GM04503 (cell line): ENCODE results near the gene C1orf105.
"Not testable (repeated sequence)": the region's sequence is repeated elsewhere in the genome, so short reads cannot be mapped to it uniquely, and the experiment has no call there.

Source experiments
- DNase-seq: peaks from one replicate; pipeline ENCODE4 v3.0.0-alpha.2; 2012; ENCODE audit warnings: low read depth

C1orf105 gene

DNA sequence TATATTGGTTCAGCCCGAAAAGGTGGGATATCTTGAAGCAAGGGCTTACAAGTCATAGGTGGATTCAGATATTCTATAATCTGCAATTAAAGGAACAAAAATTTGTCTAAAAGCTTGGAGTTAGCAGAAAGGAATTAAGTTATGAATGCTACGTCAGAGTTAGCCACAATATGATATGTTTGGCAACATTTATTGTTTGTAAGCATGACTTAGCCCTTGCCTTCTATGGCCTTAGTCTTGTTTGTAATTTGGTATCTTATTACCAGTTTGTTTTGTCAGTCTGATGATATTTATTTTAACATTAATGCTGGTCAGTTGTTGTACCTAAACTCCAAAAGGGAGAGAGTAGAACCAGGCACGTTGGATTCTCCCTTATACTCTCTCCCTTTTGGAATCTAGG, 69.4 kb downstream of the C1orf105 start:
- DNase-seq: no peak

GRCh38 chr1:172492421-172492820, 71.9 kb downstream of the C1orf105 start:
- no peak for DNase-seq

DNA sequence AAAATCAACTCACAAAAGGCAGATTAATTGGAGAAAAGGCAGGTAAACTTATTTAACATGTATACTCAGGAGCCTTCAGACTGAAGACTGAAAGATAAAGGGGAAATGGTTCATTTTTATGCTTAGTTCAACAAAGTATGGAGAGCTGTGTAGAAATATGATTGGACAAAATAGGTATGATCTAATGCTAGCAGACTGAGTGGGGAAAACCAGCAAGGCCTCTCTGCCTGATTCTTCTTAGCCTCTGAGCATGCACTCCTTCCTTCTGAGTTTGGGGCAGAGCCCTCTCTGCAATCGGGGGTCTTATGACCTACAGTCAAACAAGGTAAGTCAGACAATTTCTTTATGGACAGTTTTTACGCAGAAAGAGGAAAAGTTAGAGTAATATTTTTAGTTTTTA, 73.7 kb downstream of the C1orf105 start:
- DNase-seq: no peak

DNA sequence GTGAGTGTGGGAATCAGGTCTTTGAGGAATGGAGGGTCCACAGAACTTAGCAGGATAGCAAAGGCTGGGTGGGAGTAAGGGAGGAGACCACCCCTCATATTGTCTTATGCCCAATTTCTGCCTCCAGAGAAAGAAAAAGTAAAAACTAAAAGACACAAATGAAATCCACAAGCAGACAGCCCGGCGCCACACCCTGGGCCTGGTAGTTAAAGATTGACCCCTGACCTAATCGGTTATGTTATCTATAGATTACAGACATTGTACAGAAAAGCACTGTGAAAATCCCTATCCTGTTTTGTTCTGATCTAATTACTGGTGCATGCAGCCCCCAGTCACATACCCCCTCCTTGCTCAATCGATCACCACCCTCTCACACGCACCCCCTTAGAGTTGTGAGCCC, 75.6 kb downstream of the C1orf105 start:
- DNase-seq: not testable (repeated sequence)

DNA sequence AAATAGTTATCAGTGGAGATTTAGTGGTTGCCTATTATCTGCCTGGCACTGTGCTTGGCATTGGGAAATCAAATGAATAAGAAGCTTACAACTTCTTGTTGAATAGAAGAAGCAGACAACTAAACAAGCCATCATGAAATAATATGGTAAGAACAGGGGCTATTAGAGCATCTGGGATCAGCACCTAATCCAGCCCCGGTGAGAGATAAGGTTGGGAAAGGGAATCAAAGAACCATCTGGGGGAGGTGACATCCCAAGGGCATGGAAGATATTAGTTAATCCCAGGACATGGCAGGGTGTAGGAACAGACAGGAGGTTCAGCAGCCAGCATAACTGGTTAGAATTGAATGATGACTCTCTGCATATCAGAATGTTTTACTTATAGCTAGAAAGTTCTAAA, 76.2 kb downstream of the C1orf105 start:
- DNase-seq: no peak

DNA sequence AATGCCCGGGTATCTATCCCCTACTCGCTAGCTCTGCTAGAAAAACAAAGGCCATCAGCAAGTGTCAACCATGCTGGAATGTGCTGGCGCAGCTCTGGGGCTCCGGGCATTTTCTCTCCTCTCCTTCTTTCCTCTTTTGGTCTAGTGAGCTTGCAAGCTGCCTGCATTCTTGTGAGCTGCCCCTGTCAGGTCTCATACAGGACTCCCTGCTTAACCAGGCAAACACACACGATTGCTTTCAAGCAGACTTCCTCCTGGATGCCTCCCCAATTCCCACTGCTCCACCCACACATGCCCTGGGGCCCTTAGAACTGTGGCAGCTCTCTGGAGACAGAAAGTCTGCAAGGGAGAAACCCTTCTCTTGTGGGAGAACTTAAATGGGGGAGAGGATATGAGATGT, 76.7 kb downstream of the C1orf105 start:
- peak; percentile 13 for DNase-seq

DNA sequence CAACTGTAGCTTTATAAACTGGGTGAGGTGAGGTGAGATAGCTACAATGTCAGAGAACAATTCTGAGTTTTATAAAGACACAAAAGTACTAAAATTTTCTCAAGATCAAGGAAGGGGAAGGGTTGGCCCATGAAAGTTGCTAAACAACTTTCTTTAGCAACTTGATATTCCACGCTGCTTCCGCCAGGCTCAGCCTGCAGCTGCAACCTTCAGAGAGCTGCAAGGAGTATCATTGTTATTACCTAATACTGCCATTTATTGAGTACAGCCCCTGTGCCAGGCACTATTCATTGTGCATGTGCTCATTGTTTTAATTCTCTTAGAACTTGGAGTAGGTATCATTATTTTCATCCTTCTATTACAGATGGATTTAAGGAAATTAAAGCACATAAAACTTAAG, 78.4 kb downstream of the C1orf105 start:
- no peak for DNase-seq

DNA sequence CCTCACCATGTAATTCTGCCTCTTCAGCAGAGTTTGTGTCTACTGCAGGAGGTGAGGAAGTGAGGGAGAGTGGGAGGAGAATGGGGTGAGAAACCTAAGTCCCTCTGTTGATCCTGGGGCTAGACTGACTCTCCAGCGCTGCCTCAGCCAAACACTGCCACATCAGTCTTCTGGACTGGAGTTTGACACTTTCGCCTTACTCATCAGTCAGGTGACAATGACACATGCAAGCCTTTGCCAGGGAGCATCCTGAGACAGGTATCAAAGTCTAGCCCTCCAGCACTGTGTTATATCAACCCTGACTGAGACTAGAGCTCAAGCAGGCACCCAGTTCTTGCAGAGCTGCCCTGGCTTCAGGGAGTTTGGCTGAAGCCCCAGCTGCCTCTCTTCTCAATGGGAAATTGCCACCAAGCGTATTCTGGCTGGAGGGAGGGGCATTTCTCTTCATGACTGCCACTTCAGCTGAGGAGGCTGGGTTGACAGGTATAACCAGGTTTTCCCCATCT, 79.2 kb downstream of the C1orf105 start:
- DNase-seq: no peak

- no peak for DNase-seq
Measured at GRCh38 chr1:172500207-172500606, 79.7 kb downstream of the C1orf105 start.

GRCh38 chr1:172507741-172508140, 87.3 kb downstream of the C1orf105 start:
- DNase-seq: no peak

DNA sequence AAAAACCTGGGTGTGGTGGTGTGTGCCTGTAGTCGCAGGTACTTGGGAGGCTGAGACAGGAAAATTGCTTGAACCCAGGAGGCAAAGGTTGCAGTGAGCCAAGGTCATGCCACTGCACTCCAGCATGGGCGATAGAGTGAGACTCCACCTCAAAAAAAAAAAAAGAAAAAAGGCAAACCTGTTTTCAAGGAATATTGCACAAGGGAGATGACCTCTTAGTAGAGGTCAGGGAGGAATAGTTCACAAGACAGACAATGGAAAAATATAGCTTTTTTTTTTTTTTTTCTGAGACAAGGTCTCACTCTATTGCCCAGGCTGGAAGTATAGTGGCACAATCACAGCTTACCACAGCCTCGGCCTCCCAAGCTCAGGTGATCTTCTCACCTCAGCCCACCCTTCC, 90.0 kb downstream of the C1orf105 start:
- no peak for DNase-seq

DNA sequence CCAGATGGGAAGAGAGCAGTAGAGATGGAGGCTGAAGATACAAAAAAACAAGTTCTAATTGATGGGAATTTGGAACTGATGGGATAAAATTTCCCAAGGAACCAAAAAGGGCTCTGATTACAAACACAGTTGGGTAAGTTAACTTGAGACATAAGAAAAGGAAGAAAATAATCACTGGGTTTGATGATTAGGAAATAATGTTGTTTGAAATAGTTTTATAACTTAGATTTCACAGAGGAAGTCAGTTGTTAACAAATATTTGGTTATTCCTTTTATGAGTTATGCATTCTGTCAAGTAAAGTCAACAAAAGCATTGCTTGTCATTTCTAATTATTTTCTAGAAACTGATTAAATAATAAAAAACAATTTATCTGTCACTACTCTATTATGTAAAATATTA, 92.1 kb downstream of the C1orf105 start:
- no peak for DNase-seq

GRCh38 chr1:172513479-172513878, 93.0 kb downstream of the C1orf105 start:
- DNase-seq: no peak

DNA sequence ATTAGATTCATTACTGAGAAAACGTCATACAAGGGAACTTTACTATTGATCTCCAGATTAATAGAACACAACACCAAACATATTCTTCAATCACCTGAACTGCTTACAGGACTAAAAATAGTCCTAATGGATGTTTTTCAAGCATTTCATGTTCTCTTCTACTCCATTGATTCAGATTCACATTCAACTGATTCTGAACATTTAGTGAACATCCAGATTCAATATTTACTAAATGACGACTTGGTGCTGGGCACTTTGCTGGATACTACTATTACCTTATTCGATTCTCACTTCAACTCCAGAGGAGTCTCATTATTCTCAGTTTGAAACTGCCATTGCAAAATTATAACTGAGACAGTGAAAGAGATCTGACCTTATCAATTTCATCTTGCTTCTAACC, 93.6 kb downstream of the C1orf105 start:
- no peak for DNase-seq

DNA sequence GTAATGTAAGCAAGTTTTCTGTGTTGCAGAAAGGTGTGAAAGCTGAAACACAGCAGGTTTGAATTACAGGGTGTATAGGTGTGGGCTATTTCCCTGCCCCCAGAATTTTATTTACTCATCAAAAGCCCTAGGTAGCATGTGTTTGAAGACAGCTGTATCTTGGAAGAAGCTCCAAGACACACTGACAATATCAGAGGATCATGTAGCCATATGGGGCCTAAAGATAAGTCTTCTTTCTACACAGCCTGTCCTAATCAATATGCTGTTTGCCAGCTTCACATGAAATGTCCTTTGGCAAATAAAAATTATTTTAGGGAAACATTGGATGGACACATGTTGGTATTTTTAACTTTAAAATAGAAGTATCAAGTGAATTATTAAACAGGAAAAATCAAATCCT, 95.0 kb downstream of the C1orf105 start:
- DNase-seq: no peak

DNA sequence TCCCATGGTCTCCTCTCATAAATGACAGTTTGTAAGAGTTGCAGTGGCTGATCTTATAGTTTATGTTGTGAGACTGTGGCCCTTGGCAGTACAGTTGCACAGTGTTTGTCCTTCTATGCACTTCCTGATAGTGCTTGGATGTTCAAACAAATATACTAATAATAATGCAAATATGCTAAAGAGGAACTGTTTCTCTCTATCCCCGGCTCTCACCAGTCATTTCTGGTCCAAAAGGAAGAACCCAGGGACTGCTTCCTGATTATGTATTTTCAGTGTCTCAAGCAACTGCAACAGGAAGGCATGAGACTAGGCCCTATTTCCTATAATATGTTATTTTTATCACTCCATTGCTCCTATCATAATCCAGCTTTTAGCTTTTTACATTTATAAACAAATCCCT, 95.4 kb downstream of the C1orf105 start:
- no peak for DNase-seq

DNA sequence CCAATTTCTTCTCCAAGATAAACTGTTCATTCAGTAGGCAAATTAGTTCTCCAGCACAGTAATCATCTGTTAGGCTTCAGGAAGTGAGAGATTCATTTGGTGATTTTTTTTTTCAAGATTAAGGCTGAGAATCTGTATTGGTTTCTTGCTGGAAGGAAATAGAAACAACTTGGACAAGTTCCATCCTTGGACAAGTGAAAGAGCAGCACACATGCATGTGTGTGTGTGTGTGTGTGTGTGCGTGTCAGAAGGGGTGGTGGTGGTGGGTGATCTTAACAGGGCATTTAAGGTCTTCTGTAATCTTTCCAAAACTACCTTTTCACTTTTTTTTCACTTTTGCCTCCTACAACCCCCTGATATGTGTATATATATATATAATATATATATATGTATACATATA, 96.6 kb downstream of the C1orf105 start:
- DNase-seq: no peak

- no peak for DNase-seq
Measured at GRCh38 chr1:172517545-172517944, 97.1 kb downstream of the C1orf105 start.
